ENCODE data around the gene SRCIN1.
"Not testable (repeated sequence)": the region's sequence is repeated elsewhere in the genome, so short reads cannot be mapped to it uniquely, and the experiment has no call there.

Gene SRCIN1

DNA sequence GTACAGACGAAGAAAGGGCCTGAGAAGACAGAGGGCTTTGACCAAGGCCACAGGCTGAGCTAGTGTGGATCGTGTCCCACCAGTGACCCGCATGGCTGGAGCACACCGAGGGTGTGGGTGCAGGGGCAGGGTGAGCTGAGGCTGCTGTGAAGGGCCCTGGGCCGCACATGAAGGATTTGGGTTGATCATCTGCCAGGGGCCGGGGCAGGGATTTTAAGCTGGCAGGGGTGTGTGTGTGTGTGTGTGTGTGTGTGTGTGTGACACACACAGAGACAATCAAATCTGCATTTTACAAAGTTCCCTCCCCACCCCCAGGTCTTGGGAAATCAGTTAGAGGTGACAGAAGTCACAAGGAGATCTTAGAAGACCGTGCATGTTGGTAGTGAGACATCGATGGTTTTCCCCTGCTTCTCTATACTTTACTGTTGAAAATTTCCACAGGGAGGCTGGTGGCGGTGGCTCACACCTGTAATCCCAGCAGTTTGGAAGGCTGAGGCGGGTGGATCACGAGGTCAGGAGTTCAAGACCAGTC, 65.2 kb downstream of the SRCIN1 start:
- DNase-seq, result no peak

DNA sequence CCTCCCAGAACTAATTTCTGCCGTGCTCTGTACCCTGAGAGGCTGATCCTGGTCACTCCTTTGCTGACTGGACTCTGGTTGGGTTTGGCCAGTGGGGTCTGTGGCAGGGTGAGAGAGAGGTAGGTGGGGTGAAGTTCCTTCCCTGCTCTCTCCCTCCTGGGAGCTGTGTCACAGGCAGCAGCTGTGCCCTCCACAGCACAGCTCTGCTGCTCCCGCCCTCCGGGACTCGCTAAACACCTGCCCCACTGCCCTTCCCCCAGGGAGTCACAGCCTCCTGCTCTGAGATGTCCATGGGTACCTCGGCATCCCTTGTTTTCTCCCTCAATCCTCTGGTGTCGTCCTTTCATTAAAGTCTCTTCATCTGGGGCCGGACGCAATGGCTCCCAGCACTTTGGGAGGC, 66.4 kb downstream of the SRCIN1 start:
- no peak for DNase-seq

DNA sequence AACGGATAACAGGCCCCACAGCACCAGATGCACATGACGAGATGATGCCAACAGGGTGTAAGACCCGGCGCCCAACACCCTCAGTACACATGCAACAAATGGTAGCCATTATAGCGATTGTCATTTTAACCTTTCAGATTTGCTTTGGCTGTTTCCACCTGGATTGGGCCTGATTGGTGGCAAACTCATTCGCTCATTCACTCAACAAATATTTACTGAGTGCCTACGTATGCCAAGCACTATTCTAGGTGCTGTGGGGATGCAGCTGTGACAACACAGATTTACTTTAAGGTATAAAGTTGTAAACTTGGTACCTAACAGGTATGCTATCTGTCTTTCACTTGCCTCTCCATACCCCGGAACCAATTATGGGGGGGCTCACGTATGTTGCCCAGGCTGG, 66.8 kb downstream of the SRCIN1 start:
- DNase-seq, result no peak

DNA sequence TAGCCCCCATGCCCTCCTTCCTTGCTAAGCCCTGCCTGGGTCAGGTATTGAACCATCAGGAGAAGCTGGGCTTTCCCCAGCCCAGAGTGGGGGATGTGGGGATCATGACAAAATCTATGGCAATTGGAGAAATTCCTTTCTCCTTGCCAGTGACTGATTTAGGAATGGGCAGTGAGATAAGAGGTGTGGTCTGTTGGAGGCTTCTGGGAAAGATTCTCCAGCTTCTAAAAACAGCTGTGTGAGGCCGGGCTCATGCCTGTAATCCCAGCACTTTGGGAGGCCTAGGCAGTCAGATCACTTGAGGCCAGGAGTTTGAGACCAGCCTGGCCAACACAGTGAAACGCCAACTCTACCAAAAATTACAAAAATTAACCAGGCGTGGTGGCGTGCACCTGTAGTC, 69.1 kb downstream of the SRCIN1 start:
- no peak for DNase-seq

DNA sequence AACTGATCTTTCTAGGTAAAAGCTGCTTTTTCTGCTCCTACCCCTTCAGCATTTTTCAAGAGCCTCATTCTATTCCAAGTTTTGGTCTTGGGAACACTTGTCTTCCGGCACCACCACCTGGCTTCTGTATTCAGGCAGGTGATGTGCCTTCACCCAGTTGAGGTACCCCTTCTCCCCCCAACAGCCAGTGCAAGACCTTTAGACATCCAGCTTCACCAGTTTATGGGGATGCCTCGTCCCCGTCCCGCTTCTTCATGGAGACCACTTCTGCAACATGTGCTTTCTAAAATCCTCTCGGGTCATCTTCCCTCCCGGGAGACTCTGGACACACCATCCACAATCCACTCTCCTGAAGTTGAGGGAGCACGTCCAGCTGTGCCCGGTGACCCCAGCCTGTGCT, 69.9 kb downstream of the SRCIN1 start:
- DNase-seq, result no peak

DNA sequence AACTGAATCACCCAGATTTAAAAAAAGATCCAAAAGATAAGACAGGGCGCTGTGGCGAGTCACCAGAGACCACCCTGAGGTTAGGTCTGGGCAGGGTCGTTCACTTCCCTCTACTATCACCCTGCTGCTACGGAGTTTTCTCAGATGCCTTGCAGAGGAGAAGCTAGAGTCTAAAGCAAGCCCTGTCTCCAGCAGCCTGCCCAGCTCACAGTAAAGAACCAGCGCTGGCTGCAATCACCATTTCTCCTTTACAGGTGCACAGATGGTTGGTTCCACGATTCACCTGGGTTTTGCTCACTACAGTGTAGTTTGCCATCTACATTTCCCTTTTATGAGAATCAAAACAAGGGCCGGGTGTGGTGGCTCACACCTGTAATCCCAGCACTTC, 71.3 kb downstream of the SRCIN1 start:
- DNase-seq, result no peak

DNA sequence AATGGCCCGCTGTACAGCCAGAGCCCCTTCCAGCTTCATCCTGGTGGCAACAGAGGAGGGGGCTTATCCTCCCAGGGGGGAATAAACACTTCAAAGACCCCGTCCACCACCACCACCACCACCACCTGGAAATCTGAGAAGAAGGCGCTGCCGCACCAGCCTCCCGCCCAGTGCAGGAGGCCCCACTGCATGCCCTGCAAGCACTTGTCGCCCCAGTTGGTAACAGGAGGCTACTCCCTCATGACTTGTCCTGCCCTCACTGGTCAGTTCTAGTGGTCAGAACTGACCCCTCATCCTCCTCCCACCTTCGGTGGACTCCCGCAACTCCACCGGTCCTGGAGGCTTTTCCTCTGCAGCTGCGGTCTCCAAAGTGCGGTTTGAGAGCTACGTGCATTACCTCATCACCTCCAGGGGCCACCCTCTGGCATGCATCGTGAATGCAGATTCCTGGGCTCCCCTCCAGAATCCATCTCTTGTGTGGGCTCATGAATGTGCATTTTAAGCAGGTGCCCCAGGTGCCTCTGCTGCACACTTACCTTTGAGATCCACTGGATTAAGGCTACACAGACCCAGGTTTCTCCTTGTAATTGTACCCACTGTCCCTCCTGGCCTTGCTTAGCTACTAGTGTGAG, 71.8 kb downstream of the SRCIN1 start:
- DNase-seq, result no peak

DNA sequence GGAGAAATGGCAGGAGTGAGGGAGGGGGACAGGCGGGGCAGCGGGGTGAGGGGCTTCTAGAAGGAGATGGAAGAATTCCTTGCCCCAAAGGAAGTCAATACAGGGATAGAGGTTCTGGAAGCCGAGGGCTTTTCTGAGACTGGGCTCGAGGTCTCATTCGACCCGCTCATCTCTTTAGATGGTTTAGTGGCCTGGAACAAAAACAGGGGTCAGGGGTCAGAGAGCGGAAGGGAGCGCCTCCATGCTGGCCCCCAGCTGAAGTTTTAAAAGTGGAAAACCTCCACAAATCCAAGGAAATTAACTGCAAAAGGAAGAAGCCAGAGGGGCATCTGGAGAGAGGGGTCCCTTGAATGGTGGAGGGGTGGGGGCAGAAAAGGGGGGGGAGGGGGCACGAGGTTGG, 72.5 kb downstream of the SRCIN1 start:
- no peak for DNase-seq

DNA sequence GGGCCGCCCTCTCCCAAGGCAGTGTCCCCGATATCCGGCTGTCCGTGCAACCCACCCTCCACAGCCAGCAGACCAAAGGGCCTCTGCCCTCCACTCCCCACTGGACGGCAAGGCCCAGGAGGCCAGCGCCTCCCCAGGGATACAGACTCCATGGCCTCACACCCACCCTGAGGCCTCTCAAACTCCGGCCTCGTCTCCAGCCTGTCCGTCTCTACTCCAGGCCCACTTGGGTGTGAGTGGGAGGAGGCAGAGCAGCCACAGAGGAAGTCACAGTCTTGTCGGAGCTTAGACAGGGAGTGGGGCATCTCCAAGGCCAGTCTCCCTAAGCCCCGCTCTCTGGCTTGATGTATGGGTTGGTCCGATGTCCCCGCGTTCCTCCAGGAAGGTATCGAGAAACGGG, 73.3 kb downstream of the SRCIN1 start:
- DNase-seq, result no peak

DNA sequence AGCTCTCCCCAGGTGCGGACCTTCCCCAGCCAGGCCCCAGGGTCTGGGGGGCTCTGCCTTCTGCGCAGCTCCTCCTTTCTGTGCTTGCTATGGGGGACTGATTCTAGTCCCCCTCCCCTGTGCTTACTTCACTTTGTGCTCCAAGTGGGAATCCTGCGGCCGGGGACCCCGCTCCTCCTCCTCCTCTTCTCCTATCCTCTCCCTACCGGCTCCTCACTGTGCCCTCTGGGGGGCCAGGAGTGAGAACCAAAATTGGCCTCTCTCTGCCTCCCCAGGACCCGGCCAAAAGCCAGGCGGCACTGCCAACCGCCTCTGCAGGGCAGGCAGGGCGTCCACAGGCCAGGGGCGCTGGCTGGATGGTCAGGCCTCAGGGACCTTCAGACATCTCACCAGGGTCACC, 74.0 kb downstream of the SRCIN1 start:
- not testable (repeated sequence) for DNase-seq

DNA sequence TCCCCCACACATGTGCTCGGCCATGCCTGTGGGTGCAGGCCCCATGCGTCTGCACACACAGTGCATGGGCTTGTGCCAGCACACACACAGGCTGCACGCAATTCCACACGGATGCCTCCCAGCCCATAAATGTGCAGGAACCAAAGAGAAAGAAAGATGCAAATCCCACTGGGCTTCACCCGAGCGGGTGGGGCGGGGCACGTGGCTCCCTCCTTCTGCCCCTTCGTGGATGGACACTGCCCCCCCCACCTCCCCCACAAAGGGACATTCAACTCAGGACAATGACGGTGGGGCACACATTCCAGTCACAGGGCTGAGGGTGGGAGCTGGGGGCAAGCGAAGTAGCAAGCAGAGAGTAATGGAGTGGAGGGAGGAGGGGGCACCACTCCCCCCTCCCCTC, 74.9 kb downstream of the SRCIN1 start:
- not testable (repeated sequence) for DNase-seq

DNA sequence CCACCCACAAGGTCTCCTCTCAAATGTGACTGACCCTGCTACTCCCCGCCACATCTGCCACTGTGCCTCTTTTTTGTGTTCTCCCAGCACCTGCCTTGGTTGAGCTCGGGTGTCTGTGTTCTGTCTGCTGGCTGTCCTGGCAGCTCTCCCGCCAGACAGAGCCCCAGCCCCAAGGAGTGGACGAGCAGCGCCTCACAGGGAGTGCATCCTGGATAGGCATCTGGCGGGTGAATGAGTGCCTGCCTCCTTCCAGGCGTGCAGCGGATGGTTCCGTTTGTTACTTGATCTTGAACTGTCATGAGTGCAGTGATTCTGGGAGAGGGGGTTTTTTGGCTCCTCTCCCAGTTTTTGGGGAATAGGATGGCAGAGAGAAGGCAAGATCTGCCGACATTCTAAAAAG, 77.6 kb downstream of the SRCIN1 start:
- not testable (repeated sequence) for DNase-seq

DNA sequence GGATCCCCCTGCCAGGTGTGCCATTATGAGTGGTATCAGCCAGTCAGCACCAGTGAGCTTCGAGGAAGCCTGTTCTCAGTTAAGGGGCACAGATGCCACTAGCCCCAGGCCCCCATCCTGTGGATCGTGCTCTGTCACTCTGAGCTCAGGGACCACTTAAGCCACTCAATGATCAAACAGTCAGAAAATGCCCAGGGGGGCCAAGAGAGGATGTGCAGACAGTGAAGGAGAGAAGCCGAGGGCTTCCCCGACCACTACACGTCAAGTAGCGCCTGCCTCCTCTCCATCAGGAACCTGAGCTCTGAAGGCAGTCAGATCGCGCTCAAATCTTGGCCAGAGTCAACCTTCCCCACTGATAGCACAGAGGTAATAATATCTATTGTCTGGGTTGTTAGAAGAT, 79.2 kb downstream of the SRCIN1 start:
- DNase-seq, result not testable (repeated sequence)

DNA sequence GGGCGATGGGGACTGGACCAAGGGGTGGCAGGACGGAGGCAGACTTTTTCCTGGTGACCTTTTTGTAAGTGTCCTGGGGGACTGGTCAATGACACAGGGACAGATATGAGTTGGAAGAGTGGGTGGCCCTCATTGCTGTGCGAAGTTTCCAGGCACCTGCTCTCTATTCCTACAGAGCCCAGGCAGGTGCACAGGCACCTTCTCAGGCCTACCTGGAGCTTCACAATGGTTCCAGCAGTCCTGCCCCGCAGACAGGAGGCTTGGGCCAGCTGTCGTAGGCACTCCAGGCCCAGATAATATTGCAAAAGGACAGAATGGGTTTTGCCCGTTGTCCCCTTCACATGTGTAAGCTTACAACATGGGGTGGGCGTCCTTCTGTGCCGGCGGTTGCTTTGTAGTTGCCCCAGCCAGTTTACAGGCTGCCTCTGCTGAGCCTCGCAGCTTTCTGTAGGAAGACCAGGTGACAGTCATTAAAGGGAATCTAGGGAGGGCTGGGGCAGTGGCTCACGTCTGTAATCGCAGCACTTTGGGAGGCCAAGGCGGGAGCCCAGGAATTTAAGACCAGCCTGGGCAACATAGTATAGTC, 93.2 kb downstream of the SRCIN1 start:
- DNase-seq, result no peak

DNA sequence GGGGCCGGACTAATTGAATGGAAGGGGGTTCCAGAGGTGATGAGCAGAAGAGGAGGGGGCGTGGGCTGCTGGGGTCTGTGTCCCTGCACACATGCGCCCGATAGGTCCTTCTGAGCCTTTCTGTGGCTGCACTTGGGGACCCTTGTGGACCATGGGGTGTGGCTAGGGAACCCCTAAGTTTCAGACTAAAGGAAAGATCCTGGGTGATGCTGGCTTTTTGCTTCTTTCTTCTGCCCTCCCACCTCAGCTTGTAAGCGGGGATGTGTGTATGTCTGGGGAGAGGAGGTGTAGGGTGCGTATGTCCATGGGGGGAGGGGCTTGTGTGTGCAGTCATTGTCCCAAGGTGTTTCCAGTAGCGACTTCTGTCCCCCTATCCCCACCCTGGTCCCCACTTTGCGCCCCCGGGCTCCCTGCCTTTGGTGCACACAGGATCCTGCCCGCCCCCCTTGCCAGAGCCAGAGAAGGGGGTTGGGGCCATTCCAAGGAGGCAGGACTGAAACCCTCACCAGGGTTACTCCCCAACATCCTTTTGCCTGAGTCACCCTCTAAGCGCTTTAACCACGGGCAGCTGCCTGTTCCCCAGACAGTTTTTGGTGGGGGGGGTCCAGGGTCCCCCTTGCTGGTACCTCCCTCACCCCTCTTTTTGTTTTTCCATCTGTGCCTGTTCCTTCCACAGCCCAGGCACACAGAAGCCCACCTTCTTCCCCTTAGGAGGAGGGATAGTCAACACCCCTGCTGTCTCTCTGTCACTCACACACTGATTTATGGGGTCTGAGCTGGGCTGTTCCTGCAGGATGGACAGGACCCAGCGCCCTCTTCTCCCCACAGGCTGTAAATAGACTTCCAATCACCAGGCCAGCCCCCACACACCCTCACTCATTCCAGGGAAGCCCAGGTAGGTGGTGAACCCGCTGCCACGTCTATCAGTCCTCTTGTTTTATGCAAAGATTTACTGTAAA, 94.3 kb downstream of the SRCIN1 start:
- DNase-seq, result no peak

DNA sequence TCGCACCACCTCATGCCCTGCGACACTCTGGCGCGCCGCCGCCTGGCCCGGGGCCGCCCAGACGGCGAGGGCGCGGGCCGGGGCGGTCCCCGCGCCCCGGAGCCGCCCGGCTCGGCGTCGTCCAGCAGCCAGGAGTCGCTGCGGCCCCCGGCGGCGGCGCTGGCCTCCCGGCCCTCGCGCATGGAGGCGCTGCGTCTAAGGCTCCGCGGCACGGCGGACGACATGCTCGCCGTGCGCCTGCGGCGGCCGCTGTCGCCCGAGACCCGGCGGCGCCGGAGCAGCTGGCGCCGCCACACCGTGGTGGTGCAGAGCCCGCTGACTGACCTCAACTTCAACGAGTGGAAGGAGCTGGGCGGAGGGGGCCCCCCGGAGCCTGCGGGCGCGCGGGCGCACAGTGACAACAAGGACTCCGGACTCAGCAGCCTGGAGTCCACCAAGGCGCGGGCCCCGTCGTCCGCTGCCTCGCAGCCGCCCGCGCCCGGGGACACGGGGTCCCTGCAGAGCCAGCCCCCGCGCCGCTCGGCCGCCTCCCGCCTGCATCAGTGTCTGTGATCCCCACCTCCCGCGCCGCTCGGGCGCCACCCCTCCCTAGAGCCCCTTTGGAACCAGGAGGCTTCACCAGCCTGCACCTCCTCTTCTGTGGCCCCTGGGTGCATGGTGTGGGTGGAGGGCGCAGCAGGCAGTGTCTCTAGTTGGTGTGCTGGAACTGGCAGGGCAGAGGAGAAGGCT, 95.2 kb downstream of the SRCIN1 start:
- DNase-seq, result no peak

DNA sequence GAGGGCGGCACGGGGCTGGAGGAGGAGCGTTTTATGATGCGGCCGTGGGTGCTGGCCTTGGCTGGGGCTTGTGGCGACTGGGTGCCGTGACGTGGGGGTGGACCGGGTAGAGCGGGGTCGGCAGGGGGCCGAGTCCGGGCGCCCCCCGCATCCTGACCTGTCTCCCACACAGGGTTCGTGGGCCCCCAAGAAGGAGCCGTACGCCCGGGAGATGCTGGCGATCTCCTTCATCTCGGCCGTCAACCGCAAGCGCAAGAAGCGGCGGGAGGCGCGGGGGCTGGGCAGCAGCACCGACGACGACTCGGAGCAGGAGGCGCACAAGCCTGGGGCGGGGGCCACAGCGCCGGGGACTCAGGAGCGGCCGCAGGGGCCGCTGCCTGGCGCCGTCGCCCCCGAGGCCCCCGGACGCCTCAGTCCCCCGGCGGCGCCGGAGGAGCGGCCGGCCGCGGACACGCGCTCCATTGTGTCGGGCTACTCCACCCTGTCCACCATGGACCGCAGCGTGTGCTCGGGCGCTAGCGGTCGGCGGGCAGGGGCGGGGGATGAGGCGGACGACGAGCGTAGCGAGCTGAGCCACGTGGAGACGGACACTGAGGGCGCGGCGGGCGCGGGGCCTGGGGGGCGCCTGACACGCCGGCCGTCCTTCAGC, 95.9 kb downstream of the SRCIN1 start:
- no peak for DNase-seq

DNA sequence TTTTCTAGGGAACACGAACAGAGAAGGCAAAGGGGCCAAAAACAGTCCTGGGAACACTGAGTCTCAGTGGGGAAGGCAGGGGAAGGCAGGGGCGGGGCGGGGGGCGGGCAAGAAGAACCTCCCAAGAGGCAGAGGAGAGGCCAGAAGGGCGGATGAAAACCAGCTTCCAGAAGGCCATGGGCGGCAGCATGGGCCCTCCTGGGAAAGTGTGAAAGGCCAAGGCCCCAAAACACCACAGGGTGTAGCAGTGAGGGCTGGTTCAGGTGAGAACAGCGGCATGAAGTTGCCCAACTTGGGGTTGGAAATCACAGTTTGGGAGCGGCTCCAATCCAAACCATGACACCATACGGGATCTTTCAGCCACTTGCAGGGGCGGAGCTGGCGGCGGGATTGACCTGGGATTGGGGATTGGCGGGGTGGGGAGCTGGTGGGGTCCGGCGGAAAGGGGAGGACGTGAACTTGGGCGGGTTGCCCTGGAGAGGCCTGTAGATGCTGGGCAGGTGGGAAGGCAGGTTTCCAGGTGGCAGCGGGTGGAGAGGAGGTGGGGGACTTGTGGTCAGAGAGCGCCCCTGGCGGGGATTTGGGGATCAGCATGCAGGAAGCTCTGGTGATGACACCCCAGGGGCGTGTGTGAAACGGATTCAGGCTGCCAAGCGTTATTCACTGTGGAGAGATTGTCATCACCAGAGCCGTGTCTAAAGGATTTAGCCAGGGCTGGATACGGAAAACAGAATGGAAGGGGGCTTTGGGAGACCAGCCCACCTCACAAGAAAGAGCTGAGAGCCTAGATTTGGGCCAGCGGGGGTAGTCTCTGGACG, 96.6 kb downstream of the SRCIN1 start:
- DNase-seq, result peak; percentile 64

DNA sequence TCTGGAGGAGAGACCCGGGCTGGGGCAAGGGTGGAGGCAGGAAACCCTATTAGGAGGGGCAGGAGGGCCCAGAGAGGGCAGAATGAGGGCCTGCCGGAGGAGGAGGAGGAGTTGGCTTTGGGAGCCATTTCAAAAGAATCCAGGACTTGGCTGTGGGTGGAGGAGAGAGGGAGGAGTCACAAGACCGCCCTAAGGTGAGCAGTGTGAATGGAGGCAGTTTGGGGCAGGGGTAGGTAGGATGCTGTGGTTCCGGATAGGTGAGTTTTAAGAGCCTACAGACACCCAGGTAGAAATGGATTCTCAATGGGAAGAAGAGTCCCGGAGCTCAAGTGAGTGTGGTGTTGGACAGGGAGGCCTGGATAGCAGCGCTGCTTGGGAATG, 97.2 kb downstream of the SRCIN1 start:
- DNase-seq, result no peak

DNA sequence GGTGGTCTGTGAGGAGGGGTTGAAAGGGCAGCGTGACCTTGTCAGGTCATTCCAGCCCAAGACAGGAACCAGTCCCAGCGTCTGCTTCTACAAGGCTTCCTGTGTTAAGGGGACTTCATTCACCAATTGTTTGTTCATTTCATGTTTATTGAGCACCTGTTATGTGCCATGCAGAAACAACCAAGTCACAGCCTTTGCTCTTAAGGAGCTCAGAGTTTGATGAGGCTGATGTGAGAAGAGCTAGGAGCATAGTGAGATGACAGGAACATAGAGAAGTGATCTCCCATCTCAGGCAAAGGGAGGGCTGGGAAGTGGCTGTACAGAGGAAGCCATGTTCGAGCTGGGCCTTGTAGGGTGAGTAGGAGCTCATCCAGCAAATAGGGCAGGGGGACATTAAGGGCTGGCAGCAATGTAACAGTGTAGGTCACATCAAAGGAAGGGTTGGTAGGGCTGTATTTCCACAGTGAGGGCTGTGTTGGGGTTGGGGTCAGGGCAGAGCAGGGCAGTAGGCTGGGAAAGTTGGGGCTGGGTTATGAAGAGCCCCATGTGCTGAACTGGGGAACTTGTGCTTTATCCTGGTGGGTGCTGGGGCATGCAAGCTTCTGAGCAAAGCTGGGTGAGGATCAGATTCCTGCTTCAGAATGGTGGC, 97.7 kb downstream of the SRCIN1 start:
- no peak for DNase-seq

DNA sequence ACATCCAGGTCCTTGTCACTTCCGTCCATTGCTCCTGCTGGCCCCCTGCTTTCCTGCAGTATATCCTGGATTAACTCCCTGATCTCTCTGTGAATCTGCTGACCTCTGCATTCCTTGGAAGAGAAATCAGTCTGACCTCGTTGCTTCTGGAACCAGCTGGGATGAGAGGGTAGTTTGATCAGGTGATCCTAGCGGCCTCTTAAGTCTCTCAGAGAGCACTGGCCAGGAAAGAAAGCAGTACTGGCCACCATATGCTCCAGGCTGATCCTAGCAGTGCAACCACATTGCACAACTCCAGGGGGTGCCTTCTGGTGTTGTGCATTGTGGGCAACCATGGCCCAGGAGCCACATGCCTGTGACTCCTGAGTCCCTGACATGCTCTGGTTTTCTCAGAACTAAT, 98.3 kb downstream of the SRCIN1 start:
- DNase-seq, result no peak

All from activated CD4-positive, alpha-beta T cell treated with anti-CD3 and anti-CD28 coated beads, Interleukin-2, amount 50 U/mL, for 1 hour (primary cell).